HG03575 (cell line): Measurements from ENCODE around the gene RNF225.
"Not testable (repeated sequence)": the region's sequence is repeated elsewhere in the genome, so short reads cannot be mapped to it uniquely, and the experiment has no call there.

ENCODE experiments used
- ATAC-seq: cut with Tn5 transposase; IDR thresholded peaks from one replicate; pipeline ENCODE4 v1.9.1; 2021; ENCODE audit not compliant: unreplicated experiment, insufficient number of reproducible peaks, low FRiP score; ENCODE audit errors: extremely low read depth

The RNF225 gene

DNA sequence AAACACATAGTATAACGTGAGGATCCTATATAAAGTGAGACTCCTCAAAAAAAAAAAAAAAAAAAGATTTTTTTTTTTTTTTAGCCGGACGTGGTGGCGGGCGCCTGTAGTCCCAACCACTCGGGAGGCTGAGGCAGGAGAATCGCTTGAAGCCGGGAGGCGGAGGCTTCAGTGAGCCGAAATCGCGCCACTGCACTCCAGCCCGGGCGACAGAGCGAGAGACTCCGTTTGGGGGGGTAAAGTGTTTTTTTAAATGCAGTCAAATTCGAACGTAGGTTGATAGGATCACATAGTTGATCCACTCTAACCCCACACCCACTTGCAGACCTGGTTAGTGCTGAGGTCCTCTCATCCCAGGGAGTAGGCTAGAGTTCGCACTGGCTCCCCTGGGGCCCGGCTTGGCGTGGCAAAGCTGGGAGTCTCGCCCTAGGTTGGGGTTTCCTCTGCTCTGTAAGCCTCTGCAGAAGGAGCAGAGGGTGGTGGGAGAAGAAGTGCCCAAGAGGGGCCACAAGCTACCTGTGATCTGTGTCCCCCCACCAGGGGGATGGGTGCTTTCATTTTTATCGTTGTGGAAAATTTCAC lies 6.5 kb downstream of the RNF225 start:
- ATAC-seq, result no peak

- ATAC-seq, result not testable (repeated sequence)
Observed at GRCh38 chr19:58403920-58404478, 8.5 kb downstream of the RNF225 start.

- ATAC-seq, result no peak
Observed at GRCh38 chr19:58406818-58407657, 11.6 kb downstream of the RNF225 start.

GRCh38 chr19:58407658-58408151 lies 12.2 kb downstream of the RNF225 start:
- no peak for ATAC-seq

- peak; percentile 58 for ATAC-seq
Observed at GRCh38 chr19:58408152-58409009, 12.9 kb downstream of the RNF225 start, which contains the start of gene ZNF584. ZNF584 (plus strand) TSS chr19:58408649; CDS start chr19:58409148, 499 bp downstream.

DNA sequence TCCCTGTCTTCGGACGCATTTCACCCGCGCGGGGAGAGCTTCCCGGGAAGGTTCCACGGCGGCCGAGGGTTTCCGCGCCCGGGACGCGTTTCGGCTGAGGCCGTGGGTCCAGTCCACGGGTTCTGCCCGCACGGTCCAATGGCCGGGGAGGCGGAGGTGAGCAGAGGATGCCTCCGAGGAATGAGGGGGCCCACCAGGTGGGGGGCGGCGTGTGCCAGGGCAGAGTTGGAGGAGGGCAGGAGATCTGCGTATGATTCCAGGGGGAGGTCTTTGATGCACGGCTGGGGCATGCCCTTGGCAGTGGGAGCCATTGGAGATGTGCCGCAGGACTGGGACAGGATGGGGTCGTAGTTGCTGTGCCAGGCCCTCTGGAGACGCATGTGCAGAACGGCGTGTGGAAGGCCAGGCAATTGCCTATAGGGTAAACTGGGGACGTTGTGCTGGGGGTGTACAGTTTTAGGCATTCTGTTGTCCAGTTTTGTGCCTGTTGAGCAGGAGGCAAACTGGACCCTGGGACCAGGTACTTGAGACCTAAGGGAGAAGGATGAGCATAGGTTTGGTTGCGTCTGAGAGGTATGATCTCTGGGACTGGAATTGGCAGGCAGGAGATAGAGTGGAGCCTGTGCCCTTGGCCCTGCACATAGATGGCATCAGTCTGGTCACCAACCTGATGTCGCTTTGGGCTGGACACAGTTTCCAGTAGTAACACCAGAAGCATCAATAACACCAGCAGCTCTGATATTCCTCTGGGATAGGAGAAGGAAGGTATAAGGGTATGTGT lies 13.7 kb downstream of the RNF225 start:
- no peak for ATAC-seq

GRCh38 chr19:58416604-58417003 lies 21.1 kb downstream of the RNF225 start:
- no peak for ATAC-seq

- ATAC-seq, result no peak
Observed at GRCh38 chr19:58417071-58417470, 21.6 kb downstream of the RNF225 start.

DNA sequence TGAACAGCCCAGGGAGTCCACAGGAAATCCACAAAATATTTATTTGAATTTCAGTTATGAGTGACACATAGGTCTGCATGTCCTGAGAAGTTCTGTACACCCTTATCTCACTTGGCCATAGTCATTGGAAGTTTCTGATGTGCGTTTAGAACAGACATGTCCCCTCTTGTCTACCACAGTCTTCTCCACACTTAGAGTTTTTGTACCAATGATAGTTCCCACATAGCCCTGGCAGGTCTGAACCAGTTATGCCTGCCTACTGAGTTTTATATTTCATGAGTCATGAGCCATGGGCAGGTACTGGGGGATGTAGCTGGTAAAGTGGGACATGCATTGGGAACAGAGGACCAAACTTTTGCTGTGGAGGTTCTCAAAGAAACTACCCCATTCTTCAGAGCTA lies 33.2 kb downstream of the RNF225 start:
- no peak for ATAC-seq

DNA sequence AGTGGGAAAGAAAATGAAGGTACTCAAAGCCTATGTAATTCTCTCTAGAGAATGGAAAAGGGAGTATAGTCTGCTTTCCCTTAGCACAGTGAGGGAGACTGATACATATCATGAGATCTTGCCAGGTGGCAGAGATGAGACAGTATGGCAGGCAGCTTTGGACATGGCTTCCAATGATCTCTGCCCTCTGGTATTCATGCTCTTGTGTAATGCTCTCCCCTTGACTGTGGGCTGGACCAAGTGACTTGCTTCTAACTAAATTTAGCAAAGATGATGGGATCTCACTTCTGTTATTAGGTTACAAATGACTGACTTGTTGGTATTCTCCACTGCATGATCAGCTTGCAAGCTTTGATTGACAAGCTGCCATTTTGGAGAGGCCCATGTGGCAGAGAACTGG lies 34.3 kb downstream of the RNF225 start:
- no peak for ATAC-seq

DNA sequence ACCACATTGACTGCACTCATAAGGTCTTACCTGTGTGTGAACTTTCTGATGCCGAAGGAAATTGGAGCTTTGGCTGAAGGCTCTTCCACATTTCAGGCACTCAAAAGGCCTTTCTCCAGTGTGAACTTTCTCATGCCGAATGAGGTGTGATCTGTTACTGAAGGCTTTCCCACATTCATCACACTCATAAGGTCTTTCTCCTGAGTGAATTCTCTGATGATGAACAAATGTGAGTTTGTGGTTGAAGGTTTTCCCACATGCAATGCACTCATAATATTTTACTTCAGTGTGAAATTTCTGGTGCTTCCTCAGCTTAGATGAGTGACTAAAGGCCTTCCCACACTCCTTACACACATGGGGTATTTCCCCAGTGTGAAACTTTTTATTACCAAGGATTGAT lies 38.8 kb downstream of the RNF225 start:
- ATAC-seq, result no peak

GRCh38 chr19:58439576-58440554 lies 44.4 kb downstream of the RNF225 start, which contains the start of gene ZNF132:
ZNF132 (minus strand) TSS chr19:58440153; CDS start chr19:58439821, 332 bp downstream.
- ATAC-seq, result peak; percentile 57

DNA sequence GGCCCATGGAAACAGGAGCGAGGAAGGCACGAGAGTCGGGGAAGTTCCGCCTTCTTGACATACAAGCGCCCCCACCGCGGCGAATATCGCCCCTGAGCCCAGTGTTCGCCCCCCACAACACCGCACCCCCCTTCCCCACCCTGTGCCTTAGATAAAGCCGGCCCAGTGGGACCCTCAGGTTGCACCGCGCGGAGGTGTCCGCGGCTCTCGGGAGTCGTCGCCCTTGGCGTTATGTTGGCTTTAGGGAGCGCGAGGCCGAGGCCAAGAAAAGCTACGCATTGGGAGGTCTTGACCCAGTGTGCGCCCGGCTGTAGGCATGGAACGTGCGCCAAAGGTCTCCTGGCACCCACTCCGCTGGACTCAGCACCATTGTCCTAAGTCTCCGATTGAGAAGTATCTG lies 45.1 kb downstream of the RNF225 start:
- ATAC-seq, result no peak

DNA sequence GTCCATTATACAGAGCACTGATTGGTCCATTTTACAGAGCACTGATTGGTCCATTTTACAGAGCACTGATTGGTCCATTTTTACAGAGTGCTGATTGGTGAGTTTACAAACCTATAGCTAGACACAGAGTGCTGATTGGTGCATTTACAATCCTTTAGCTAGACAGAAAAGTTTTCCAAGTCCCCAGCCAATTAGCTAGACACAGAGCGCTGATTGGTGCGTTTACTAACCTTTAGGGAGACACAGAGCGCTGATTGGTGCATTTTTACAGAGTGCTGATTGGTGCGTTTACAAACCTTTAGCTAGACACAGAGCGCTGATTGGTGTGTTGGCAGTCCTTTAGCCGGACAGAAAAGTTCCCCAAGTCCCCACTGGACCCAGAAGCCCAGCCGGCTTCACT lies 47.5 kb downstream of the RNF225 start:
- not testable (repeated sequence) for ATAC-seq
